Measurements from ENCODE around the gene TPST2.

TPST2 gene

DNA sequence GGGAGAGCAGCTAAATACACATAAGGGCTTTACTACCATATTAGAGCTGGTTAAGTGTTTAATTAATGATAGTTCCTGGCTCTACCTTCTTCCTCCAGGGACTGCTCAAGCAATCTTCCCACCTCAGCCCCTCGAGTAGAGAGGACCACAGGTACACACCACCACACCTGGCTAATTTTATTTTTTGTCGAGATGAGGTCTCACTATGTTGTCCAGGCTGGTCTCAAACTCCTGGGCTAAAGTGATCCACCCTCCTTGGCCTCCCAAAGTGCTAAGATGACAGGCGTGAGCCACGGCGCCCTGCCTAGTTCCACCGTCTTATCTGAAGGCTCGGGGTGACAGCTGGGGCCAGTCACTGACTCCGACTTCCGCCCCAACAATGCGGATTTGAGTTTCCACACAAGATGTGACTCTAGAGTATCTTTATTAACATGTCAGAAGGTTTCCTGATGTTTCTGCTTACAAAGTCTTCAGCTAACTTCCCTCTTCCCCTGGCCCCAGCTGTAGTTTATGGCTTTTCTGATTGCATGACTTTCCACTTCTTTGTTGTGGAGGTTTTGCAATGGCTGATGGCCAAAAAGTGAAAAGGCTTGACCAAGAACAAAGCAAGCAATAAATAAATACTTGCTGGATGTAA lies 16.8 kb downstream of the TPST2 start:
- TF ChIP-seq, protein P1, sequence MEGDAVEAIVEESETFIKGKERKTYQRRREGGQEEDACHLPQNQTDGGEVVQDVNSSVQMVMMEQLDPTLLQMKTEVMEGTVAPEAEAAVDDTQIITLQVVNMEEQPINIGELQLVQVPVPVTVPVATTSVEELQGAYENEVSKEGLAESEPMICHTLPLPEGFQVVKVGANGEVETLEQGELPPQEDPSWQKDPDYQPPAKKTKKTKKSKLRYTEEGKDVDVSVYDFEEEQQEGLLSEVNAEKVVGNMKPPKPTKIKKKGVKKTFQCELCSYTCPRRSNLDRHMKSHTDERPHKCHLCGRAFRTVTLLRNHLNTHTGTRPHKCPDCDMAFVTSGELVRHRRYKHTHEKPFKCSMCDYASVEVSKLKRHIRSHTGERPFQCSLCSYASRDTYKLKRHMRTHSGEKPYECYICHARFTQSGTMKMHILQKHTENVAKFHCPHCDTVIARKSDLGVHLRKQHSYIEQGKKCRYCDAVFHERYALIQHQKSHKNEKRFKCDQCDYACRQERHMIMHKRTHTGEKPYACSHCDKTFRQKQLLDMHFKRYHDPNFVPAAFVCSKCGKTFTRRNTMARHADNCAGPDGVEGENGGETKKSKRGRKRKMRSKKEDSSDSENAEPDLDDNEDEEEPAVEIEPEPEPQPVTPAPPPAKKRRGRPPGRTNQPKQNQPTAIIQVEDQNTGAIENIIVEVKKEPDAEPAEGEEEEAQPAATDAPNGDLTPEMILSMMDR (IDR thresholded peaks at IDR 0.05; ENCODE audit: low read depth, low read length, missing control alignments) = no peak
- no peak for DNase-seq (ENCODE audit: low read depth)
- no peak overlapping the region for H3K4me3 ChIP-seq (ENCODE audit: low read depth, low read length)

DNA sequence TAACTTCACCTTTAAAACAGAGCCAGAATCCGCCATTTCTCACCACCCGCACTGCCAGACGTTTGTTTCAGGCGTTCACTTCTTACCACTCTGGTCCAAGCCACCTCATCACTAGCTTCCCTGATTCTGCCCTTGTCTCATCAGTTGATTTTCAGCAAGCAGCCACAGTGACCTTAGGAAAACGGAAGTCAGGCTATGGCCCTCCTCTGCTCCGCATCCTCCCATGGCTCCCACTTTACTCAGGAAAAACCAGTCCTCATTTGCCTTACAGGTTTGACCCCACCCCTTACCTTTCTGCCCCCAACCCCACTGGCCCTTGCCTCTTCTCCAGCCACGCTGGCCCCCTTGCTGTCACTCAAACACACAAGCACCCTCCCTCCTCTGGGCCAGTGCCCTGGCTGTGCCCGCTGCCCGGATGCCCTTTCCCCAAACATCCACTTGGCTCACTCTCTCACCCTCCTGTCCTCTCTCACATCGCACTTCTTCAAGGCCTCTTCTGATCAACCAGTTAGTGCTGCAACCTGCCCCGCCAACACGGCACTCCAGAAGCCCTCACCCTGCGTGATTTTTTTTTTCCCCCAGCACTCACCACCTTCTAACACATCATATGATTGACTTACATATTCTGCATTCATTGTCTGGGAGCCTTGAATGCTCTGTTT lies 18.9 kb downstream of the TPST2 start:
- no peak for DNase-seq (ENCODE audit: low read depth)
- TF ChIP-seq, protein P1 (IDR thresholded peaks at IDR 0.05; ENCODE audit: low read depth, low read length, missing control alignments) = no peak
- H3K4me3 ChIP-seq (ENCODE audit: low read depth, low read length) = no peak overlapping the region

DNA sequence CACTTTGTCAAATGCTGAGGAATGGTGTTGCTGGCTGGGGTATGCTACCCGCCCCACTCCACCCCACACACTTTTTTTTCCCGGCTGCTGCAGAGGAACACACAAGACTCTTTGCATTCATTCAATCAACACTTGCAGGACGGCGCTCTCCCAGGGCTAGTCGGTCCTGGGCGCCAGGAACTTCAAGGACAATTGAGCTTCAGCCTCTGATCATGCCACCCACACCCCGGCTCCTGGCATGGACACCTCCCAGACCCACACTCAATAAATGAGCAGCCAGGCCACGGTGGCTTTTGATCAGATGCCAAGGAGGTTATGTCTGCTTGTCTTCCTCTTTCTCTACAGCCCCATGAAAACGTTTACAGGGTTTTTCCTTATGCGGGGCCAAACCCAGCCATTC lies 19.8 kb downstream of the TPST2 start:
- no peak overlapping the region for H3K4me3 ChIP-seq (ENCODE audit: low read depth, low read length)
- TF ChIP-seq, protein P1 (IDR thresholded peaks at IDR 0.05; ENCODE audit: low read depth, low read length, missing control alignments) = no peak
- DNase-seq (ENCODE audit: low read depth) = no peak

DNA sequence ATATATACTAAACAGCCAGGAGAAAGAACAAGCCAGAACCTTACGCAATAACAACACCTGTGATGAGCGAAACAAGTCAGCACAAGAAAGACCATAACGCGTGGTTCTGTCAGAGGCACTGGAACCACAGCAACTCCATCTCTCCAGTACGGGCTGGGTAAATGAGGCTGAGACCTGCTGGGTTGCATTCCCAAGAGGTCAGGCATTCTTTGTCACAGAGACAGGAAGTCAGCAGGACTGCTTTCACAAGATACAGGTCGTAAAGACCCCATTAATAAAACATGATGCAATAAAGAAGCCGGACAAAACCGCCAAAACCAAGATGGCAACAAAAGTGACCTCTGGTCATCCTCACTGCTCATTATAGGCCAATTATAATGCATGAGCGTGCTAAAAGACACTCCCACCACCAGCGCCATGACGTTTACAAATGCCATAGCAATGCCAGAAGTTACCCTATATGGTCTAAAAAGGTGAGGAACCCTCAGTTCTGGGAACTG lies 21.7 kb downstream of the TPST2 start:
- no peak for DNase-seq (ENCODE audit: low read depth)
- TF ChIP-seq, protein P1 (IDR thresholded peaks at IDR 0.05; ENCODE audit: low read depth, low read length, missing control alignments) = no peak
- no peak overlapping the region for H3K4me3 ChIP-seq (ENCODE audit: low read depth, low read length)

DNA sequence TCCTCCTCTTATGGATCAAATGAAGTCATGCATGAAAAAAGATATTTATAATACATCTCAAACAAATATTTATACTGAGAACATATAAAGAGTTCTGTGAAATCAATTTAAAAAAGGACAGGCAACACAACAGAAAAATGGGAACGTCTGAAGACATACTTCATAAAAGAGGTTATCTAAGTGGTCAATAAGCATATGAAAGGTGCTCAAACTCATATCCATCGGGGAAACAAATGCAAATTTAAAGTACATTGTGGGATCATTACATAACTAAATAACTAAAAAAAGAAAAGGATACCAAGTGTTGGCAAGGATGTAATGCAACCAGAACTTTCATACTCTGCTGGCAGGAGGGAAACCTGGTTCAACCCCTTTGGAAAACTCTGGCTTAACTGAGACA lies 22.3 kb downstream of the TPST2 start:
- no peak overlapping the region for H3K4me3 ChIP-seq (ENCODE audit: low read depth, low read length)
- TF ChIP-seq, protein P1 (IDR thresholded peaks at IDR 0.05; ENCODE audit: low read depth, low read length, missing control alignments) = no peak
- DNase-seq (ENCODE audit: low read depth) = no peak

DNA sequence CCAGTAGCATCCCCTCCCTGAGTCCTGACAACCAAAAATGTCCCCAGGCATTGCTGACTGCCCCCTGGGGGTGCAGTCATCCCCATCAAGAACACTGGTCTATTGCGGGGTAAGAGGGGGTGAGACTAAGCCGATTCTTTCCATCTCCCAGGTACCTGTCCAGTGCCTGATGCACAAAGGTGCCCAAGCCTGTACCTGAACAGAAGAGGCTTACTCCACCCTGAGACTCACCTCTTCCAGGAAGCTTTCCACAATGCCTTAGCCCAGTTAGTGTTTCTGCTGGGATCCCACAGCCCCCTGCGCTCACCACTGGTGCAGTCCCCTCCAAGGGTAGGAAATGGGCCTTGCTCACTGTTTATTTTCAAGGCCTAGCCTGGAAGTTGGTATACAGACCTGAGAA lies 22.9 kb downstream of the TPST2 start:
- no peak overlapping the region for H3K4me3 ChIP-seq (ENCODE audit: low read depth, low read length)
- no peak for DNase-seq (ENCODE audit: low read depth)
- TF ChIP-seq, protein P1 (IDR thresholded peaks at IDR 0.05; ENCODE audit: low read depth, low read length, missing control alignments) = no peak

DNA sequence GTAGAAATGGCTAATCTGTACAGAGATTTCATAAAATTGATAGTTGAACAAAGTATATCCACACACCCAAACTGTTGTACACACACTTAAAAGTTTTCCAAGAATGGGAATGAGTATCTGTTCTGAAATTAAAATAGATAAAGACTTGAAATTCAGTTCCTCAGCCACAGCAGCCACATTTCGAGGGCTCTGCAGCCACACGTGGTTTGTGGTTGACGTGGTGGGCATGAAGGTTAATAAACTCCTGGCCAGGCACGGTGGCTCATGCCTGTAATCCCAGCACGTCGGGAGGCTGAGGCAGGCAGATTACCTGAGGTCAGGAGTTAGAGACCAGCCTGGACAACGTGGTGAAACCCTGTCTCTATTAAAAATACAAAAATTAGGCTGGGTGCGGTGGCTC lies 24.0 kb downstream of the TPST2 start:
- no peak for DNase-seq (ENCODE audit: low read depth)
- TF ChIP-seq, protein P1 (IDR thresholded peaks at IDR 0.05; ENCODE audit: low read depth, low read length, missing control alignments) = no peak
- H3K4me3 ChIP-seq (ENCODE audit: low read depth, low read length) = no peak overlapping the region
